Inferior parietal cortex (tissue), 1 donor: ENCODE results near the gene PFDN1.
"Not testable (repeated sequence)": the region's sequence is repeated elsewhere in the genome, so short reads cannot be mapped to it uniquely, and the experiment has no call there.

Experiments
- DNase-seq: peaks from one replicate; pipeline ENCODE4 v3.0.0-alpha.2; 2016; ENCODE audit errors: extremely low spot score

Gene PFDN1

DNA sequence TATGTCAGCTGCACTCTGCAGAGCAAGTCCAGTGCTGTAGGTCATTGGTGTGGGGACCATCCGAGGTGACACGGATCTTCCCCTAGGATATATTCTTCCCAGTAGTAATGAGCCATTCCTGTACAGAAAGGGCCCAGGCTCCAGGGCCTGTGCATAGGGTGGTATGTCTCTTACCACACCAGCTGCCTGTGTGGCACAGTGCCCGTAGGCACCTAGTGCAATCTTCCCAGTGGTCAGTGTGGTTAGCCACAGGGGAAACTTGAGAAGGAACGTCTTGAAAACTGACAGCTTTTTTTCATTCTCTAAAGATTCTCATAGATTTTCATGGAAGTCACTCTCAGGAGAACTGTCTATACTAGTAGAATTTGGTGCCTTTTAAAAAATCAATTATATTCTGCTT lies 88.1 kb downstream of the PFDN1 start:
- DNase-seq: no peak

- no peak for DNase-seq
Measured at GRCh38 chr5:140213370-140213983, 89.4 kb downstream of the PFDN1 start.

DNA sequence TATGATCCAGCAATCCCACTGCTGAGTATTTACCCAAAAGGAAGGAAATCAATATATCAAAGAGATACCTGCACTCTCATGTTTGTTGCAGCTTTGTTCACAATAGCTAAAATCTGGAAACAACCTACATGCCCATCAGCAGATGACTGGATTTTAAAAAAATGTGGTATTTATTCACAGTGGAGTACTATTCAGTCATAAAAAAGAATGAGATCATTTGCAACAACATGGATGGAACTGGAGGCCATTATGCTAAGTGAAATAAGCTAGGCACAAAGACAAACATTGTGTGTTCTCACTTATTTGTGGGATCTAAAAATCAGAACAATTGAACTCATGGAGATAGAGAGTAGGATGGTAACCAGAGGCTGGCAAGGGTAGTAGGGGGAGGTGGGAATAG lies 94.8 kb downstream of the PFDN1 start:
- no peak for DNase-seq

- no peak for DNase-seq
Measured at GRCh38 chr5:140207250-140207964, 95.5 kb downstream of the PFDN1 start.

GRCh38 chr5:140205952-140206351 lies 96.9 kb downstream of the PFDN1 start:
- DNase-seq: no peak

GRCh38 chr5:140205216-140205615 lies 97.7 kb downstream of the PFDN1 start:
- DNase-seq: no peak

- no peak for DNase-seq
Measured at GRCh38 chr5:140202610-140203009, 100.3 kb downstream of the PFDN1 start.

- DNase-seq: no peak
Measured at GRCh38 chr5:140202078-140202477, 100.8 kb downstream of the PFDN1 start.

DNA sequence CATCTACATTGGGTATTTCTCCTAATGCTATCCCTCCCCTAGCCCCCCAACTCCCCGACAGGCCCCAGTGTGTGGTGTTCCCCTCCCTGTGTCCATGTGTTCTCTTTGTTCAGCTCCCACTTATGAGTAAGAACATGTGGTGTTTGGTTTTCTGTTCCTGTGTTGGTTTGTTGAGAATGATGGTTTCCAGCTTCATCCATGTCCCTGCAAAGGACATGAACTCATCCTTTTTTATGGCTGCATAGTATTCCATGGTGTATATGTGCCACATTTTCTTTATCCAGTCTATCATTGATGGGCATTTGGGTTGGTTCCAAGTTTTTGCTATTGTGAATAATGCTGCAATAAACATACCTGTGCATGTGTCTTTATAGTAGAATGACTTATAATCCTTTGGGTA lies 104.0 kb downstream of the PFDN1 start:
- DNase-seq: not testable (repeated sequence)

DNA sequence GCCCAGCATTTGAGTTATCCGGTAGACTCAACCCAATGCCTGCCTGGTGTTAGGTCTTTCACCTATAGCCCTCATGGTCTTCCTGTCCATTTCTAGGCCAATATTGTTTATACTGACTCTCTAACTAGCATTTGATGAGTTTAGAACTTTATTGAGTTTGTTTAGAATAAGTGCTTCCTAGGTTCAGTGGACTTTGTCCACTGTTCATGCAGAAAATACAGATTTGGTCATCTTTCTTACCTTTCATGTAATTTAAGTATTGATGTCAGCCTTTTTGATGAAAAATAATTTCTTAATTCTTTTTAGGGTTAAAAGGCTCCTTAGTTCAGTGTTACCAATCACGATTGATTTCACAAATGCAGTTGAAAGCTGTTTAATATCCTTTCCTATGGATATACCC lies 105.9 kb downstream of the PFDN1 start:
- no peak for DNase-seq

- no peak for DNase-seq
Measured at GRCh38 chr5:140196115-140196814, 106.6 kb downstream of the PFDN1 start.
